CD4-positive, alpha-beta T cell (primary cell): ENCODE measurements around the gene IL24. TPM values are rescaled to one million over a fixed set of nuclear protein-coding genes. Genes with fewer than 3 reads are reported as not detected.

ENCODE experiments used
- ATAC-seq: fragments of 200-7000 bp; cut with Tn5 transposase; one replicate; pipeline ENCODE4 v1.10.0; 2022; ENCODE audit warnings: mild to moderate bottlenecking; ENCODE audit not compliant: poor library complexity
- CTCF ChIA-PET: fragments of 350-600 bp; sonication (Branson Sonifier 250); formaldehyde crosslinking; loops from one replicate; lab custom pipeline; 2021; ENCODE audit warnings: antibody characterized with exemption, inconsistent platforms; lab: Charles Lee
- POLR2A ChIA-PET: fragments of 350-600 bp; sonication (Branson Sonifier 250); formaldehyde crosslinking; loops from one replicate; lab custom pipeline; 2021; ENCODE audit warnings: antibody characterized with exemption, inconsistent platforms; lab: Charles Lee
- DNase-seq, 14 experiments: peaks; one replicate each; pipeline ENCODE4 v3.0.0-alpha.2; 2013 to 2020; ENCODE audit warnings: mixed read lengths in 2 of 14
- H3K27ac ChIP-seq, 2 donors: one replicate each; pipeline versions ENCODE4 v1.5.1 to v1.7.0; 2013; ENCODE audit warnings: low read length in 2 of 2, low read depth in 1 of 2, mild to moderate bottlenecking in 1 of 2
- H3K27me3 ChIP-seq, 2 experiments: 1 replicate in 1 of 2; 2 replicates in 1 of 2; pipeline versions ENCODE4 v1.6.1 to v1.7.0; 2013; ENCODE audit warnings: low read length in 2 of 2, control low read depth in 1 of 2, mild to moderate bottlenecking in 1 of 2, moderate library complexity in 1 of 2; ENCODE audit not compliant: insufficient read depth in 2 of 2, control insufficient read depth in 1 of 2
- H3K36me3 ChIP-seq: one replicate; pipeline ENCODE4 v1.6.1; 2013; ENCODE audit warnings: low read length, control low read depth; ENCODE audit not compliant: insufficient read depth
- H3K4me1 ChIP-seq: one replicate; pipeline ENCODE4 v1.6.1; 2013; ENCODE audit warnings: low read length, control low read depth; ENCODE audit not compliant: insufficient read depth
- H3K4me3 ChIP-seq: one replicate; pipeline ENCODE4 v1.5.1; 2013; ENCODE audit warnings: mild to moderate bottlenecking, low read length, moderate library complexity
- H3K9me3 ChIP-seq, 2 experiments: 1 replicate in 1 of 2; 2 replicates in 1 of 2; pipeline versions ENCODE4 v1.6.1 to v1.7.0; 2013; ENCODE audit warnings: low read length in 2 of 2, mild to moderate bottlenecking in 2 of 2, control low read depth in 1 of 2, moderate library complexity in 1 of 2; ENCODE audit not compliant: control insufficient read depth in 1 of 2, insufficient read depth in 1 of 2
- H3K27ac Mint-ChIP-seq: one replicate; pipeline ENCODE4 v1.8.0; 2020; ENCODE audit warnings: mixed read lengths
- H3K27me3 Mint-ChIP-seq: one replicate; pipeline ENCODE4 v1.8.0; 2021; ENCODE audit warnings: mixed read lengths
- H3K36me3 Mint-ChIP-seq: one replicate; pipeline ENCODE4 v1.8.0; 2021; ENCODE audit warnings: low read depth, mixed read lengths
- H3K4me1 Mint-ChIP-seq: one replicate; pipeline ENCODE4 v1.8.0; 2021; ENCODE audit warnings: low read depth, mixed read lengths
- H3K4me3 Mint-ChIP-seq: one replicate; pipeline ENCODE4 v1.8.0; 2020; ENCODE audit warnings: mild to moderate bottlenecking, mixed read lengths
- H3K9me3 Mint-ChIP-seq: one replicate; pipeline ENCODE4 v1.8.0; 2020; ENCODE audit warnings: mixed read lengths
- CTCF ChIP-seq: fragments of 200-600 bp; IDR thresholded peaks from one replicate; pipeline ENCODE4 v1.8.0; 2022; ENCODE audit warnings: antibody characterized with exemption, mild to moderate bottlenecking
- intact Hi-C, 2 experiments: fragments of 100-400 bp; cut with DNase I in 1 of 2; cut with micrococcal nuclease in 1 of 2; formaldehyde crosslinking; loops; one replicate each; pipeline versions ENCODE4 v1.15.1 to v1.9.0; 2023 to 2025; cut with DNase I, micrococcal nuclease
- total RNA-seq, 174 experiments: library from RNA in 2 of 174; stranded (reverse) in 2 of 174; gene quantifications; one replicate each; pipeline ENCODE4 v1.2.3 and lab custom pipeline; 2021 to 2026

The IL24 gene
- total RNA-seq, 2 experiments from 2014 or later, result not detected

- H3K27ac Mint-ChIP-seq, result no peak overlapping the region
- H3K4me1 Mint-ChIP-seq, result peaks cover 7% of the 10 kb centered on the region
- no peaks in the 10 kb centered on the region for H3K27me3 ChIP-seq
- TF ChIP-seq CTCF, result no peak
- H3K4me1 ChIP-seq, result peaks cover 5% of the 10 kb centered on the region
- no peak overlapping the region for H3K27ac ChIP-seq
- H3K27me3 Mint-ChIP-seq, result peaks cover 6% of the 10 kb centered on the region
- H3K36me3 Mint-ChIP-seq, result no peaks in the 10 kb centered on the region
- peaks cover 0 to 3% of the 10 kb centered on the region in 2 experiments for H3K9me3 ChIP-seq
- H3K9me3 Mint-ChIP-seq, result peaks cover 3% of the 10 kb centered on the region
- intact Hi-C loops, result loop anchor here (5.0 kb wide), 2 partner anchors 114 to 136 kb away; no protein-coding TSS in a partner anchor
- no peaks in the 10 kb centered on the region for H3K36me3 ChIP-seq
- no peak overlapping the region for H3K4me3 ChIP-seq
- CTCF ChIA-PET, result no interaction called here
- no peak overlapping the region for H3K4me3 Mint-ChIP-seq
- ATAC-seq (no peak), DNase-seq (no peak)
- POLR2A ChIA-PET, result interaction anchor here (1.1 kb wide), 1 partner anchor 53 kb away, joined by 3 read pairs; the partner anchor contains the start of gene FCMR
Observed at GRCh38 chr1:206868264-206868663, 29.0 kb upstream of the IL24 start.

- DNase-seq, result no peak
- Mint-ChIP-seq H3K4me3 (no peak overlapping the region), H3K9me3 (peaks cover 6% of the 10 kb centered on the region), H3K27me3 (no peaks in the 10 kb centered on the region), H3K4me1 (no peaks in the 10 kb centered on the region), H3K27ac (no peak overlapping the region), H3K36me3 (peaks cover 21% of the 10 kb centered on the region)
- no peak for TF ChIP-seq CTCF
- Histone ChIP-seq H3K27ac (no peak overlapping the region), H3K27me3 (no peaks in the 10 kb centered on the region), H3K36me3 (no peaks in the 10 kb centered on the region), H3K4me3 (no peak overlapping the region), H3K9me3 (peaks cover 0 to 5% of the 10 kb centered on the region in 2 experiments), H3K4me1 (no peaks in the 10 kb centered on the region)
- CTCF ChIA-PET, result no interaction called here
- intact Hi-C loops, result no loop called here
- POLR2A ChIA-PET, result interaction anchor here (0.8 to 1.4 kb wide), 2 partner anchors 28 to 40 kb away, joined by 3 read pairs; no protein-coding TSS in a partner anchor
- no peak for ATAC-seq
Observed at GRCh38 chr1:206872139-206872538, 25.1 kb upstream of the IL24 start.

GRCh38 chr1:206873603-206874188 lies 23.5 kb upstream of the IL24 start:
- Histone ChIP-seq H3K27me3 (no peaks in the 10 kb centered on the region), H3K27ac (no peak overlapping the region), H3K4me3 (no peak overlapping the region), H3K4me1 (no peaks in the 10 kb centered on the region), H3K9me3 (peaks cover 7 to 9% of the 10 kb centered on the region in 2 experiments), H3K36me3 (no peaks in the 10 kb centered on the region)
- ATAC-seq, result no peak
- DNase-seq, result no peak
- POLR2A ChIA-PET, result interaction anchor here (0.6 to 1.3 kb wide), 2 partner anchors 18 to 29 kb away, joined by 3 to 4 read pairs; no protein-coding TSS in a partner anchor
- no peaks in the 10 kb centered on the region for H3K4me1 Mint-ChIP-seq
- TF ChIP-seq CTCF, result no peak
- no peak overlapping the region for H3K27ac Mint-ChIP-seq
- peaks cover 12% of the 10 kb centered on the region for H3K9me3 Mint-ChIP-seq
- no peak overlapping the region for H3K4me3 Mint-ChIP-seq
- intact Hi-C loops, result no loop called here
- CTCF ChIA-PET, result no interaction called here
- no peaks in the 10 kb centered on the region for H3K27me3 Mint-ChIP-seq
- H3K36me3 Mint-ChIP-seq, result peaks cover 28% of the 10 kb centered on the region
